GM12878 (cell line): Measurements from ENCODE around the gene NINJ1. TPM values are rescaled to one million over a fixed set of nuclear protein-coding genes. Genes with fewer than 3 reads are reported as not detected.

Experiments
- ATAC-seq: fragments of 200-7000 bp; cut with Tn5 transposase; 3 replicates; pipeline ENCODE4 v1.9.1; 2020; ENCODE audit warnings: mild to moderate bottlenecking, moderate library complexity
- BruUV-seq: library from RNA; stranded (reverse); fragments of 400-500 nt; replicated peaks from 2 replicates; lab custom pipeline; 2021; lab: Mats Ljungman, UMichigan
- CTCF ChIA-PET: fragments of 300-600 bp; sonication (Branson Sonifier 250); formaldehyde crosslinking; extraction: SDS; loops from one replicate; lab custom pipeline; 2021; ENCODE audit warnings: inconsistent platforms; lab: Yijun Ruan, JAX
- POLR2A ChIA-PET: fragments of 350-600 bp; formaldehyde crosslinking; extraction: SDS; loops from one replicate; lab custom pipeline; 2021; ENCODE audit warnings: inconsistent platforms; lab: Charles Lee
- RAD21 ChIA-PET: fragments of 300-600 bp; sonication (Branson Sonifier 250); formaldehyde crosslinking; loops from one replicate; lab custom pipeline; 2023; ENCODE audit warnings: antibody characterized with exemption; ENCODE audit not compliant: unreplicated experiment; lab: Charles Lee
- SMC1A ChIA-PET: fragments of 300-600 bp; sonication (Branson Sonifier 250); formaldehyde crosslinking; loops from one replicate; lab custom pipeline; 2023; ENCODE audit not compliant: unreplicated experiment, uncharacterized antibody; lab: Charles Lee
- DNase-seq: peaks from one replicate; pipeline ENCODE4 v3.0.0-alpha.2; 2011; ENCODE audit warnings: low read depth, low spot score
- FAIRE-seq: peaks from 3 replicates; lab custom pipeline; 2011; peaks lifted over from hg19 to GRCh38; lab: Jason Lieb, UNC
- H2AFZ ChIP-seq: 2 replicates; pipeline ENCODE4 v1.6.0; 2011; ENCODE audit warnings: low read depth, low read length, control low read depth; ENCODE audit not compliant: control insufficient read depth
- H3K27ac ChIP-seq: 2 replicates; pipeline ENCODE4 v1.5.1; 2011; ENCODE audit warnings: control low read depth; ENCODE audit not compliant: control insufficient read depth, insufficient read depth
- H3K27me3 ChIP-seq, 2 experiments: replicated peaks in 1 of 2; 2 replicates each; pipeline versions ENCODE4 v1.6.0 to v1.6.1; 2011; ENCODE audit warnings: low read length in 1 of 2; ENCODE audit not compliant: control insufficient read depth in 2 of 2, insufficient read depth in 2 of 2
- H3K36me3 ChIP-seq, 2 experiments: 2 replicates each; pipeline ENCODE4 v1.5.1; 2011; ENCODE audit warnings: low read length in 1 of 2; ENCODE audit not compliant: control insufficient read depth in 2 of 2, insufficient read depth in 2 of 2
- H3K4me1 ChIP-seq: 2 replicates; pipeline ENCODE4 v1.6.1; 2011; ENCODE audit warnings: mild to moderate bottlenecking, low read length, moderate library complexity, mixed read lengths; ENCODE audit not compliant: control insufficient read depth, insufficient read depth
- H3K4me2 ChIP-seq: 2 replicates; pipeline ENCODE4 v1.6.0; 2011; ENCODE audit warnings: control low read depth; ENCODE audit not compliant: control insufficient read depth, insufficient read depth
- H3K4me3 ChIP-seq: fragments of 200-600 bp; sonication (generic); 2 replicates; pipeline ENCODE4 v1.5.1; 2016
- H3K79me2 ChIP-seq: 2 replicates; pipeline ENCODE4 v1.6.0; 2011; ENCODE audit warnings: low read length; ENCODE audit not compliant: control insufficient read depth, insufficient read depth
- H3K9ac ChIP-seq: 2 replicates; pipeline ENCODE4 v1.8.0; 2011; ENCODE audit warnings: low read length, control low read depth, mixed read lengths; ENCODE audit not compliant: control insufficient read depth, insufficient read depth
- H3K9me3 ChIP-seq: replicated peaks from 3 replicates; pipeline ENCODE4 v1.5.1; 2011; ENCODE audit warnings: mild to moderate bottlenecking, low read length; ENCODE audit not compliant: control insufficient read depth, insufficient read depth
- H4K20me1 ChIP-seq: 2 replicates; pipeline ENCODE4 v1.6.0; 2011; ENCODE audit not compliant: control insufficient read depth, insufficient read depth
- ATF2 ChIP-seq: IDR thresholded peaks from 2 replicates; pipeline ENCODE4 v1.6.1; 2012; ENCODE audit warnings: low read length, inconsistent platforms
- BMI1 ChIP-seq: fragments of 450-650 bp; IDR thresholded peaks from 2 replicates; pipeline ENCODE4 v1.6.1; 2016; ENCODE audit warnings: mild to moderate bottlenecking, moderate library complexity, borderline replicate concordance
- CREM ChIP-seq: IDR thresholded peaks from 2 replicates; pipeline ENCODE4 v1.6.1; 2014; ENCODE audit warnings: antibody characterized with exemption, low read depth
- E2F4 ChIP-seq: IDR thresholded peaks from 2 replicates; pipeline ENCODE4 v1.6.1; 2012; ENCODE audit warnings: low read depth, low read length, improper control_type of control experiment
- EGR1 ChIP-seq, 2 experiments: IDR thresholded peaks; 1 replicate in 1 of 2; 2 replicates in 1 of 2; pipeline ENCODE4 v1.6.1; 2011 to 2012; ENCODE audit warnings: low read depth in 2 of 2, low read length in 2 of 2, borderline replicate concordance in 1 of 2, mild to moderate bottlenecking in 1 of 2, moderate library complexity in 1 of 2
- ELK1 ChIP-seq: IDR thresholded peaks from 2 replicates; pipeline ENCODE4 v1.6.1; 2012; ENCODE audit warnings: low read depth, low read length, improper control_type of control experiment
- IKZF1 ChIP-seq: fragments of 450-650 bp; conservative IDR thresholded peaks from 2 replicates; pipeline ENCODE4 v1.6.1; 2017; ENCODE audit warnings: antibody characterized with exemption, mild to moderate bottlenecking
- IRF4 ChIP-seq: IDR thresholded peaks from 2 replicates; pipeline ENCODE4 v1.6.1; 2011; ENCODE audit warnings: low read depth, low read length
- NBN ChIP-seq: fragments of 450-650 bp; IDR thresholded peaks from 2 replicates; pipeline ENCODE4 v1.6.1; 2016
- PAX5 ChIP-seq: IDR thresholded peaks from 2 replicates; pipeline ENCODE4 v1.6.1; 2011; ENCODE audit warnings: low read depth, low read length, borderline replicate concordance
- PBX3 ChIP-seq: IDR thresholded peaks from 2 replicates; pipeline ENCODE4 v1.6.1; 2011; ENCODE audit warnings: mild to moderate bottlenecking, low read depth, low read length, moderate library complexity; ENCODE audit not compliant: insufficient replicate concordance
- POU2F2 ChIP-seq: IDR thresholded peaks from 3 replicates; pipeline ENCODE4 v1.6.1; 2011; ENCODE audit warnings: low read depth, mild to moderate bottlenecking, low read length, borderline replicate concordance
- RELA ChIP-seq: fragments of 450-650 bp; IDR thresholded peaks from 2 replicates; pipeline ENCODE4 v1.8.0; 2014; ENCODE audit warnings: borderline replicate concordance; ENCODE audit not compliant: partially characterized antibody
- RELB ChIP-seq: fragments of 450-650 bp; IDR thresholded peaks from 2 replicates; pipeline ENCODE4 v1.6.1; 2017; ENCODE audit warnings: low read depth, mild to moderate bottlenecking, moderate library complexity
- SMAD1 ChIP-seq: fragments of 450-650 bp; IDR thresholded peaks from 2 replicates; pipeline ENCODE4 v1.6.1; 2018; ENCODE audit warnings: mild to moderate bottlenecking, low read depth; ENCODE audit not compliant: partially characterized antibody
- SMARCA5 ChIP-seq: fragments of 450-650 bp; IDR thresholded peaks from 2 replicates; pipeline ENCODE4 v1.6.1; 2017; ENCODE audit warnings: mild to moderate bottlenecking
- TCF7 ChIP-seq: IDR thresholded peaks from 2 replicates; pipeline ENCODE4 v1.6.1; 2014; ENCODE audit warnings: antibody characterized with exemption, borderline replicate concordance
- WGBS: methylation state at CpG from one replicate; pipeline ENCODE4 v1.1.6; 2016; ENCODE audit warnings: low lambda C conversion rate; ENCODE audit not compliant: insufficient replicate concordance, insufficient coverage; ENCODE audit errors: missing lambda C conversion rate; 5-methylcytosine and 5-hydroxymethylcytosine counted together
- in situ Hi-C: fragments of 300-500 bp; cut with MboI; formaldehyde crosslinking; loops from 9 replicates; pipeline ENCODE4 v1.14.3; 2018; ENCODE audit warnings: mixed read lengths
- intact Hi-C: fragments of 100-400 bp; cut with micrococcal nuclease; formaldehyde crosslinking; loops from one replicate; pipeline ENCODE4 v1.14.2; 2022; ENCODE audit not compliant: unreplicated experiment
- polyA plus RNA-seq, 11 experiments: library from polyadenylated mRNA; depleted of rRNA in 4 of 11; unstranded in 6 of 11; stranded (reverse) in 5 of 11; fragments of >200 nt; fragmentation: Nextera tagmentation in 4 of 11; fragmentation: Illumina TruSeq in 1 of 11; extraction: Ambion mirVana in 4 of 11; extraction: Trizol in 1 of 11; gene quantifications; 1 replicate in 1 of 11; 2 replicates in 10 of 11; pipeline versions ENCODE4 v1.2.1 to v1.2.3, GENCODE V29; 2011 to 2016; ENCODE audit warnings: inconsistent platforms in 2 of 11, missing spikeins in 2 of 11, low read depth in 1 of 11
- total RNA-seq, 4 experiments: library from RNA; depleted of rRNA in 3 of 4; stranded (reverse); fragments of >200 nt in 3 of 4; fragmentation: Illumina TruSeq in 1 of 4; extraction: Trizol in 1 of 4; gene quantifications; 2 replicates each; pipeline versions ENCODE4 v1.2.1 to v1.2.3, GENCODE V29; 2013 to 2021

The NINJ1 gene
- total and polyA plus RNA-seq, 10 of the 15 experiments (the other 5 are each of a cell fraction or from before 2014, with no cell fraction given), result 0.64 to 33.5 (median 17.1) TPM

- no peak overlapping the region for H3K9ac ChIP-seq
- in situ Hi-C loops (no loop called here), intact Hi-C loops (no loop called here)
- H2AFZ ChIP-seq, result no peak overlapping the region
- no TSS peak for BruUV-seq
- no peak for TF ChIP-seq TCF7
- TF ChIP-seq E2F4, result no peak
- TF ChIP-seq SMAD1, result no peak
- TF ChIP-seq RELB, result no peak
- TF ChIP-seq SMARCA5, result no peak
- no peak for TF ChIP-seq POU2F2
- no peak for TF ChIP-seq CREM
- TF ChIP-seq NBN, result no peak
- no peak for TF ChIP-seq EGR1 (IDR thresholded peaks at IDR 0.05; ENCODE audit: borderline replicate concordance in 1 of 2, low read depth in 2 of 2, low read length in 2 of 2)
- TF ChIP-seq IRF4, result no peak
- no peak for TF ChIP-seq BMI1
- TF ChIP-seq PAX5, result no peak
- TF ChIP-seq PBX3, result no peak
- no peak for TF ChIP-seq IKZF1
- TF ChIP-seq RELA, result no peak
- TF ChIP-seq ATF2, result no peak
- TF ChIP-seq ELK1, result no peak
- no peaks in the 10 kb centered on the region for H3K27me3 ChIP-seq
- peaks cover 10% of the 10 kb centered on the region for H3K9me3 ChIP-seq
- WGBS, result 84% methylated on average over 9 of the region's 12 CpGs
- SMC1A ChIA-PET, result no interaction called here
- no peak overlapping the region for H3K4me2 ChIP-seq
- H3K4me3 ChIP-seq, result no peak overlapping the region
- RAD21 ChIA-PET, result no interaction called here
- no peak for DNase-seq
- ATAC-seq, result no peak
- CTCF ChIA-PET, result interaction anchor here (0.6 to 1.5 kb wide), 4 partner anchors 20 to 114 kb away, joined by 3 to 6 read pairs (median 4); no protein-coding TSS in a partner anchor
- H4K20me1 ChIP-seq, result no peaks in the 10 kb centered on the region
- no peak for FAIRE-seq
- POLR2A ChIA-PET, result no interaction called here
- peaks cover 41% of the 10 kb centered on the region for H3K4me1 ChIP-seq
- no peak overlapping the region for H3K27ac ChIP-seq
- H3K36me3 ChIP-seq, result peaks cover 2 to 11% of the 10 kb centered on the region in 2 experiments
- no peaks in the 10 kb centered on the region for H3K79me2 ChIP-seq
Measured at GRCh38 chr9:93089481-93089991, 44.5 kb downstream of the NINJ1 start.
